Dedifferentiated amniotic fluid mesenchymal stem cell (primary cell): ENCODE measurements around the gene RIBC1.
"Not testable (repeated sequence)": the region's sequence is repeated elsewhere in the genome, so short reads cannot be mapped to it uniquely, and the experiment has no call there.

ENCODE experiments used
- DNase-seq: peaks from one replicate; pipeline ENCODE4 v3.0.0-alpha.2; 2016; ENCODE audit errors: extremely low spot score

Gene RIBC1

GRCh38 chrX:53422861-53423306 lies at the start of gene RIBC1:
Gene RIBC1 (plus strand): TSS chrX:53422873. CDS start chrX:53426277, 3,404 bp downstream.
- no peak for DNase-seq

DNA sequence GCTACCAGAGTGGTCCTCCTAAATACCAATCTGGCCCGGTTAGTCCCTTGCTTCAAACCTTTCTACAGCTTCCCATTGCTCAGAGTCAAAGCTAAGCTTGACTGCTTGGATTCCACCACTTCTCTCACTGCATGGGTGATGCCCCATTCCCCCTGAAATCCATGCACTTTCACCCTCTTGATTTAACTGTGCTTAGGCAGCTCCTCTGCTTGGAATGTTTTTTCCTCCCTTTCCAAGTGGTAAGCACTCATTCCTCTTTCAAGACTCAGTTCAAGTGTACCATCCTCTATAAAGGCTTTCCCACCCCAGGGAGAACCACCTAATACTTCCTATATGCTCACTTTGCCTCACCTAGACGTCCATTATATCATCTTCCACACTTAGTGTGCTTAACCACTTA lies 49.4 kb upstream of the RIBC1 start:
- DNase-seq, result no peak

- DNase-seq, result no peak
These were observed 48.4 kb upstream of the RIBC1 start for GRCh38 chrX:53374222-53374820.

DNA sequence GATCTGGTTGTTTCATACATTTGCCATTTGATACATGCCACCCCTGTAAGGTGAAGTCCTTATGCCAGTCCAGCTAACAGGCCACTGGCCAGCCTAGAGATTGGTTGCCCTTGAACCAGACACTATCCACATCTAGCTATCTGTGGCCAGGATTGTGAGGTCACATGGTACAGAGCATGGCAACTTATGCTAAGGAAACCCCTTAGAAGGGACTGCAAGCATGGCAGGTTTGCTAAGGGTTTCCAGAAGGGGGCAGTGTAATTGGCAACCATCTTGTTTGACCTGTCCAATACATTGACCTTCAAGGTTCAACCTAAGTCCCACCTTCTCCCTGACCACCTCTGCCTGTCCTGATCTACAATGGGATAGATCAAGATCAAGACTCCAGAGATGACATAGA lies 47.8 kb upstream of the RIBC1 start:
- DNase-seq, result no peak

DNA sequence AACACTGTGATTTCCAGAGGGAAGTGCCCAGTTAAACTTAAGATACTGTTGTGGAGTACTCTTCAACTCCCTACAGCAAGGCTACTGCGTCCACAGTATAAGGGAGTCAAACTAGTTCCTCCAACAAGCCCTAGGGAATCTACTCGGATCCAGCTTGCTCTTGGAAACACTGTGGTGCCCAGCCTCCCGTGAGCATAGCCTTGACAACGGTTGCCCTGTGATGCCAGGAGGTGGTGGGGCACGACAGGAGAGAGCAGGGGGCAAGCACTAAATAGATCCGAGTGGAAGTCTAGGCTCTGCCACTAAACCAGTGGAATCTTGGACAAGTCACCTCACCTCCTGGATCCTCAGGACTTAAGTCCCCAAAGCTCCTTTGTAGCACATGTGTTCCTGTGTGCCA lies 45.8 kb upstream of the RIBC1 start:
- no peak for DNase-seq

GRCh38 chrX:53377464-53377863 lies 45.2 kb upstream of the RIBC1 start:
- no peak for DNase-seq

DNA sequence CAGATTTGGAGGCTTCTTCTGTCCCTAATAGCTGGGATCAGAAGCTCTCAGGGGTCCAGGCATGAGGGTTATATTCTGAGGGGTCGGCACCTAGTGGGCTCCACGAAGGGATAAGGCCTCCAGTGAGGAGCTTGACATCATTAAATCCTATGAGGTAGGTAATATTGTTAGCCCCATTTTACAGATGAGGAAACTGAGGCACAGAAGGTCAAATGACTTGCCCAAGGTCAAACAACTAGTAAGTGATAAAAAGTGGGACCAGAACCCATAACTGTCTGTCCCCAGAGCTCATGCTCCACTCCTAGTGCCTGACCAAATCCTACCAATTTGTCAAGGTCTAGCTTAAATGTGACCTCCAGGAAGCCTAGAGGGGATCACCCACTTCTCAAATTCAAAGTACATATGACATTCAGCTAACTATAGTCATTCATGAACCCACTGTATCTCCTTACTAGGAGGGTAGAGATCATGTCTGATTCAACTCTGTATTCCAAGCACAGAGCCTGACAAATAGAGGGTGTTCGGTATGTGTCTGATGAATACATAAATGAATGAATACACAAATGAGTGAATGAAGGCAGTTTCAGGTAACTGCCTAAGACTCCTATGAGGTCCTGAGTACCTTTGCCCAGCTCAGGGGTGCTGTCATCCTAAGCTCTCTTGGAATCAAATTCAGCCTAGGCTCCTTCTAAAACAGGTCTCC lies 43.5 kb upstream of the RIBC1 start:
- no peak for DNase-seq

- no peak for DNase-seq
These were observed 42.9 kb upstream of the RIBC1 start for GRCh38 chrX:53379747-53380146.

- no peak for DNase-seq
These were observed 39.1 kb upstream of the RIBC1 start for GRCh38 chrX:53383376-53384076.

DNA sequence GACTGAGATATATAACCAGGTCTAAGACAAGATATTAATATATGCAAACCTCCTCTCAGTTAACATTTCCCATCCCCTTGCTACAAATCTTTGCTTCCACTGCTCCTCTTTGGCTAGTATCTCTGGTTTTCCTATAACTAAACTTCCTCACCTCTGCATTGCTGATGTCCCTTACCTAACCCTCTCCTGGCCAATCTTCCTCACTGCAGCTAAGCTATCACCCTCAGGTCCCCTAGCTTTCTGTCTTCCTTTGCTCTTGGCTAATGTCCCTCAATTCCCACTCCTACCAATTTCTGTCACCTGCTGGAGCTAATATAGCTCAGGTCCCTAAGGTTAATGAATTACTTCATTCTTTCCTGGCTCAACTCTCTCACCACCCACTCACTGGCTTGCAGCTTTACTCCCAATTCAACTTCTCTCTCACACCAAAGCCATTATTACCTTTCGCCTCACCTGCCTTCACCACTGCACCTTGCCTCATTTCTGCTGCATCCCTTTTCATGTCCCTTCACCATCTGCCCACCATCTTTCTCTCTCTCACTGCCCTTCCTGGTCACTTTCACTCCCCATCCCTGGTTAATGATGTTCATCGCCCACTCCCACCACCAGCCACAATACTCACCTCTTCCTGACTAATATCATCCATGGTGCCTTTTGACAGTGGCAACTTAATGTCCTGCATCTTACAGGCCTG lies 26.9 kb upstream of the RIBC1 start:
- DNase-seq, result no peak

DNA sequence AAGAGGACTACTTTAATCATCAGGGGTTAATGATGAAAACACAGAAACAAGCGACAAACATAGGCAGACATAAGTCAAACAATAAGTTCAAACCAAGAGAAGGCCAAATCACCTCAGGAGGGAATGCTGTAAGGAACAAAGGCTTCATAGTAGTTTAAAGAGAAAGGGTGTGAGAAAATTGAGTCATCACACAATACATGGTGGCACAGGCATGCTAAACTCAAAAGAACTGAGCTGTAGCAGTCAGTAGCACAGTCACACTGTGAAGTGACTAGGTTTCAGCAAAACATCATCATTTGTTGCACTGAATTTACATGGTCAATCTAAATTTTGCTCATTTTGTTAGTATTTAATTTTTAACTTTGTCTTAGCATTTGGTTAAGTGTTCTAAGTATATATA lies 24.5 kb upstream of the RIBC1 start:
- no peak for DNase-seq

GRCh38 chrX:53403535-53403934 lies 19.1 kb upstream of the RIBC1 start:
- no peak for DNase-seq

- DNase-seq, result no peak
These were observed 10.2 kb upstream of the RIBC1 start for GRCh38 chrX:53412446-53412845.

DNA sequence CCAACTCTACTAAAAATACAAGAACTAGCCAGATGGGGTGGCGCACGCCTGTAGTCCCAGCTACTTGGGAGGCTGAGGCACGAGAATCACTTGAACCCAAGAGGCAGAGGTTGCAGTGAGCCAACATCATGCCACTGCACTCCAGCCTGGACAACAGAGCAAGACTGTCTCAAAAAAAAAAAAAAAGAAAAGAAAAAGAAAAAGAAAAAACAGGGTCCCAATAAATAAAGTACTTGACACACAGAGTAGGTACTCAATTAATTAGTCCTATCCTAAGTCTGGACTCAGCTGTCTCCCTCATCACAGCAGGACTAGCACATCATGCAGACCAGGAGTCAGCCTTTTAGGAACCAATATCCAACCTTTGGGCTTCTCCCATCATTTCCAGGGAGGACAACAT lies 2.3 kb upstream of the RIBC1 start:
- DNase-seq, result not testable (repeated sequence)

DNA sequence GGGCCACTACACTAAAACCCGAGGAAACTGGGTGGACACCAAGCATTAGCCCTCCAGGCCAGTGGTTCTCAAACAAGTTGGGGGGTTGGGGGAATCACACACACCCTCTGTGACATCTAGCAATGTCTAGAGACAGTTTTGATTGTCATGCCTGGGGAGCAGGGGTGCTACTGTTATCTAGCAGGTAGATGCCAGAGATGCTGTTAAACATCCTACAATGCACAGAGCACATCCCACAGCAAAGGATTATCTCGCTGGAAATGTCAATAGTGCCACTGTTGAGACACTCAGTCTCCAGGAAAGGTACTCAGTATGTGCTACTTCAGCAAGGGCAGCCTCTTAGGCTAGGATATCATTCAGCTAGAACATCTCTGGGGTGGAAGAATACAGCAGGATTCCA lies 1.5 kb upstream of the RIBC1 start:
- DNase-seq, result no peak

DNA sequence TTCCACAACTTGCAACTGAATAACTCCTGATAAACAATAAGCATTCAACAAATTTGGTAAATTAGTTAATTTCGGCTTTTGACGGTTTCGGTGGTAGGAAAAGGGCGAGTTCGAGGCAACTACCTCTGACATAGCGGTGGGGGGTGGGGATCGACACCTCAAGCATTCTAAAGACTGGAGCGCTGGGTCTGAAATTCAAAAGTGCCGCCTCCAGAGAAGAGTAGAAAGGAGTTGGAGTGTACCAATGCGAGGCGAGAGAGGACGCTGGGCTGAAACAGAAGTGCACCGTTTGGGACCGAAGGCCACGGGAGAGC lies 944 bp upstream of the RIBC1 start:
- no peak for DNase-seq

DNA sequence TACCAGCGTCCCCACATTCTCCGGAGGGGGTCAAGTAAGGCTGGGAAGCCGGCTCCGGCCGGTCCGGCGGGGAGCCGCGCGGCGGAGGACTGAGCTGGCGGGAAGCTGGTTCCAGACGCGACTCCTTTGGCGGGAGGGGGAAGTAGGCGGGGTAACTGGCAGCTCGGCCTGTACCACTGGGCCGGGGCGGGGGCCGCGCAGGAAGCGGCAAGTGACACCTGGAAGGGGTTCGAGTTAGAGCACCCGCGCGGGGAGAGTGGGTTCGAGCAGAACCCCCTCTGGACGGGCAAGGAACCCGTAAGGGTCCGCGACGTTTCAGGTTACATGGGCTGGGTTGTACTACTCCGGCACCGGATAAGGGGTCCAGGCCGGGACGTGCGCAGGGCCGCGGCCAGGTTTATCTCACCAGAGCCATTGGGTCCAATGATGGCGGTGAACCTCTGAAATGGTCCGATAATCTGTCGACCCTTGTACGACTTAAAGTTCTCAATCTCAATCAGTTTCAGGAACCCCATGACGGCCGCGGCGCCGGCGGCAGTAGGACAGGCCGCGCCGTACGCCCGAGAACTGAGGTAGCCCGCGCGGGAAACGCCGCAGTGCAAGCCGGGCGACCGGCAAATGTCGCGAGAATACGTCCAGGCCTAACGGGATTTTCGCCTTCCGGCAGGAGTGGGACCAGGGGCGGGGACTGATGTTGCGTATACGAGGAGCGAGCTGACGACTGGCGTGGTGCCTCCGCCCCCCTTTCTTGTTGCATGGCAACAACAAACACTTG lies 400 bp upstream of the RIBC1 start, which contains the start of gene SMC1A:
Gene SMC1A, minus strand, starts transcription at position 569 of the 775 bp plus-strand sequence. Its CDS starts 54 bp downstream, at position 515.
- peak; percentile 99 for DNase-seq

GRCh38 chrX:53429755-53430154 lies 7.1 kb downstream of the RIBC1 start:
- DNase-seq, result no peak

DNA sequence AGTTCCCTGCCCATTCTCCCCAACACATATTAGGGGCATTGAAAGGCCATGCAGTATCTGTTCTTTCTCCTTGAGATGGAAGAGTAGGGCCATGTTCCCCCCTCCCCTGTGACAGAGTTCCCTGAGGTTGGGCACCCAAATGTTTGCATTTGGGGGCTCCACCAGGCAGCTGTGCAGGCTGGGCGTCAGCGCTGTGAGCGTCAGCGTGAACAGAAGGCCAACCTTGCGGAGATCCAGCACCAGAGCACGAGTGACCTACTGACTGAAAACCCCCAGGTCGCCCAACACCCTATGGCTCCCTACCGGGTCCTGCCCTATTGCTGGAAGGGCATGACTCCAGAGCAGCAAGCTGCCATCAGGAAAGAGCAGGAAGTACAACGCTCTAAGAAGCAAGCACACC lies 7.6 kb downstream of the RIBC1 start:
- no peak for DNase-seq

GRCh38 chrX:53433651-53434639 lies 11.3 kb downstream of the RIBC1 start, which contains the start of gene HSD17B10:
Gene HSD17B10 (minus strand): TSS chrX:53434370. CDS start chrX:53434345, 25 bp downstream.
- peak; percentile 69 for DNase-seq
